DOHH2 (cell line): ENCODE results near the gene DDX18.

Source experiments
- EZH2phosphoT487 ChIP-seq: fragments of 200-600 bp; sonication (generic); IDR thresholded peaks from 2 replicates; pipeline ENCODE4 v1.6.1; 2017; ENCODE audit warnings: borderline replicate concordance, mild to moderate bottlenecking, antibody characterized with exemption, low read length, moderate library complexity, mixed read lengths
- TF ChIP-seq, protein P1 (sequence below): fragments of 200-600 bp; sonication (generic); IDR thresholded peaks from one replicate; pipeline ENCODE4 v1.5.1; 2014; ENCODE audit warnings: antibody characterized with exemption, mild to moderate bottlenecking, low read depth, low read length; ENCODE audit not compliant: poor library complexity, severe bottlenecking

DNA sequence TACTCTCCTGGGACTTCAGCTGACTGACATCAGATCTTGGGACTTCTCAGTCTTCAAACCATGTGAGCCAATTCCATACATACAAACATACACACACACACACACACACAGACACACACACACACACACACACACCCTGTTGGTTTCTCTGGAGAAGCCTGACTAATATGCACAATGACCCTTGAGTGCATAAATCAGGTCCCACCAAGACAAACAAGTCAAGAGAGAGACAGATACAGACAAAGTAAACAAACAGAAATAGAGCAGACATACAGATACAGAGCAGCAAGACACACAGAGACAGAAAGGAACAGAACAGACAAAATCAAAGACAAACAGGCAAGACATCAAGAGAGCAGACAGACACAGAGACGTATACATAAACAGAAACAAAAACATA is 43.8 kb upstream of the DDX18 start:
- TF ChIP-seq, protein P1, sequence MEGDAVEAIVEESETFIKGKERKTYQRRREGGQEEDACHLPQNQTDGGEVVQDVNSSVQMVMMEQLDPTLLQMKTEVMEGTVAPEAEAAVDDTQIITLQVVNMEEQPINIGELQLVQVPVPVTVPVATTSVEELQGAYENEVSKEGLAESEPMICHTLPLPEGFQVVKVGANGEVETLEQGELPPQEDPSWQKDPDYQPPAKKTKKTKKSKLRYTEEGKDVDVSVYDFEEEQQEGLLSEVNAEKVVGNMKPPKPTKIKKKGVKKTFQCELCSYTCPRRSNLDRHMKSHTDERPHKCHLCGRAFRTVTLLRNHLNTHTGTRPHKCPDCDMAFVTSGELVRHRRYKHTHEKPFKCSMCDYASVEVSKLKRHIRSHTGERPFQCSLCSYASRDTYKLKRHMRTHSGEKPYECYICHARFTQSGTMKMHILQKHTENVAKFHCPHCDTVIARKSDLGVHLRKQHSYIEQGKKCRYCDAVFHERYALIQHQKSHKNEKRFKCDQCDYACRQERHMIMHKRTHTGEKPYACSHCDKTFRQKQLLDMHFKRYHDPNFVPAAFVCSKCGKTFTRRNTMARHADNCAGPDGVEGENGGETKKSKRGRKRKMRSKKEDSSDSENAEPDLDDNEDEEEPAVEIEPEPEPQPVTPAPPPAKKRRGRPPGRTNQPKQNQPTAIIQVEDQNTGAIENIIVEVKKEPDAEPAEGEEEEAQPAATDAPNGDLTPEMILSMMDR: no peak
- no peak for TF ChIP-seq EZH2phosphoT487
